ENCODE results near the gene APBA1.

The APBA1 gene

DNA sequence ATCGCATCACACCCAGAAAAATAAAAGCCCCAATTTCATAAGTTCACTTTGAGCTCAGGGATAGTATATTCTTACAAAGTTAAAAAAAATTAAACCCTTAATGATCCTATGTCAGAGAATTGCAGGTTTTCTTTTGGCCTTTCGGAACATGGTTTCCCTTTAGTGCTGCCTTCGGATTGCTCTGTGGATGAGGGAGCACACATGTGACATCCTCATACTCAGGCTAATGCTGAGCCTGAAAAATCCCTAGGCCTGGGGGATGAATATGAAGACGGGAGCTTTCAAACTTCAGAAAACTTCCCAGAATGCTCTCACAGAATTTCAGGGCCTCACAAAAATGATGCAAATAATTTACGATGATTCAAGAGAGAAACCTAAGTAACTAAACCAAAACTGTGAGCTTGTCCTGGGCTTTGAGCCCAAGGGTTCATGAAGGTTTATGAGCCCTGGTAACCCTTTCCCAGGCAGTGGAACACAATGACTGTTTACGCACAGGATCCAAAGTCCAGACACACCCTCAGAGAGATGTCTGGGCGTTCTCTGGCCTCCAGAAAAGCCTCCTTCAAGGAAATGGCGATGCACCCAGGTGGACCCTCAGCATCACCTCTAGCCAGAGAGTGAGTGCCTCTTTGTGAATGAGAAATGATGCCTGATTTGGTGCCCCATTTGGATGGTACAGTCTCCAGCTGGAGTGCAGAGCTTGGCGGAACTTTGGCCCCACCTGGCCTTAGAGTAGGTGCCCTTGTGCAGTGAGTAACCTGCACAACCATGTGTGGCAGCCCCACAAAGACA, 201.8 kb downstream of the APBA1 start:
- DNase-seq (ENCODE audit: extremely low read depth, insufficient read length): no peak
- Histone ChIP-seq H3K36me3 (ENCODE audit: control insufficient read depth, insufficient read depth, low read length) (no peaks in the 10 kb centered on the region), H3K27me3 (replicated peaks; ENCODE audit: control insufficient read depth, insufficient read depth, low read length) (peaks cover 3% of the 10 kb centered on the region; the same call in 1 of the 2 replicates), H3K4me3 (replicated peaks; ENCODE audit: low read depth, low read length) (no peak overlapping the region)
- TF ChIP-seq, protein P1, sequence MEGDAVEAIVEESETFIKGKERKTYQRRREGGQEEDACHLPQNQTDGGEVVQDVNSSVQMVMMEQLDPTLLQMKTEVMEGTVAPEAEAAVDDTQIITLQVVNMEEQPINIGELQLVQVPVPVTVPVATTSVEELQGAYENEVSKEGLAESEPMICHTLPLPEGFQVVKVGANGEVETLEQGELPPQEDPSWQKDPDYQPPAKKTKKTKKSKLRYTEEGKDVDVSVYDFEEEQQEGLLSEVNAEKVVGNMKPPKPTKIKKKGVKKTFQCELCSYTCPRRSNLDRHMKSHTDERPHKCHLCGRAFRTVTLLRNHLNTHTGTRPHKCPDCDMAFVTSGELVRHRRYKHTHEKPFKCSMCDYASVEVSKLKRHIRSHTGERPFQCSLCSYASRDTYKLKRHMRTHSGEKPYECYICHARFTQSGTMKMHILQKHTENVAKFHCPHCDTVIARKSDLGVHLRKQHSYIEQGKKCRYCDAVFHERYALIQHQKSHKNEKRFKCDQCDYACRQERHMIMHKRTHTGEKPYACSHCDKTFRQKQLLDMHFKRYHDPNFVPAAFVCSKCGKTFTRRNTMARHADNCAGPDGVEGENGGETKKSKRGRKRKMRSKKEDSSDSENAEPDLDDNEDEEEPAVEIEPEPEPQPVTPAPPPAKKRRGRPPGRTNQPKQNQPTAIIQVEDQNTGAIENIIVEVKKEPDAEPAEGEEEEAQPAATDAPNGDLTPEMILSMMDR (IDR thresholded peaks at IDR 0.05; ENCODE audit: insufficient read depth, low read length, poor library complexity, severe bottlenecking): no peak

DNA sequence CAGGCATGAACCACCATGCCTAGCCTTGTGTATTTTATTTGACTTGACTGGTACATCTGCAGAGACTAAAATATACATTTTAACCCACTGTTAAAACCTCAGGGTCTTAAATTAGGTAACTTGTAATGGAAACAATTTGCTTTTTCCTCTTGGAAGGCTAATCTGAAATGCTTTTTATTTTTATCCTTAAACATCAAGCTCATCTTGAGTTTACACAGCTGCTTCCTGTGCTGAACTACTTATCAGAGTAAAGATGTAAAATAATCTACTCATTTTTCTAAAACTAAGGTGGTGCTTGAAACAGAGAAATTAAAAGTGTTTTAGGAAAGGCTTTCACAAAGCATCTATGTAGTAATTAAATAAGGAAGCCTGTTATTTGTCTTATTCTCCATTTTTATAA, 203.0 kb downstream of the APBA1 start:
- DNase-seq (ENCODE audit: extremely low read depth, insufficient read length): no peak
- TF ChIP-seq, protein P1 (IDR thresholded peaks at IDR 0.05; ENCODE audit: insufficient read depth, low read length, poor library complexity, severe bottlenecking): no peak
- Histone ChIP-seq H3K36me3 (ENCODE audit: control insufficient read depth, insufficient read depth, low read length) (no peaks in the 10 kb centered on the region), H3K27me3 (replicated peaks; ENCODE audit: control insufficient read depth, insufficient read depth, low read length) (no peaks in the 10 kb centered on the region; the same call in 1 of the 2 replicates), H3K4me3 (replicated peaks; ENCODE audit: low read depth, low read length) (no peak overlapping the region)

DNA sequence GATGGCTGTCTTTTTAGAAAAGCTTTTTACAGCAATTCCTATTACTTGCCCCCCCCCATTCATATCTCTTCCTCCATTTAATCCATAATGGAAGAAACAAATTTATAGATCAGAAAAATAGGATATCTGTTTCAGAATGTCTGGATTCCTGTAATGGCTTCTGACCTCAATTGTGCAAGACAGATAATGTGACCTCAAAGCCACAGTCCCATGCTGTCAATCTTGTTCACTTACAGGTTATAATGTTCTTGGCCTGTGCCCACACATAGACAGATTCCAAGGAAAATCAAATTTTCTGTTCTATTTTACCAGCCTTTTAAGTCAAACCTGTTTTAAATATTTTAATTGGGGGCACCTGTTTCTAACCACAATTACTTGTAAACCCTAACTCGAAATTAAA, 203.8 kb downstream of the APBA1 start:
- TF ChIP-seq, protein P1 (IDR thresholded peaks at IDR 0.05; ENCODE audit: insufficient read depth, low read length, poor library complexity, severe bottlenecking): no peak
- no peak overlapping the region for H3K4me3 ChIP-seq (replicated peaks; ENCODE audit: low read depth, low read length)
- no peaks in the 10 kb centered on the region for H3K36me3 ChIP-seq (ENCODE audit: control insufficient read depth, insufficient read depth, low read length)
- no peaks in the 10 kb centered on the region; the same call in 1 of the 2 replicates for H3K27me3 ChIP-seq (replicated peaks; ENCODE audit: control insufficient read depth, insufficient read depth, low read length)
- no peak for DNase-seq (ENCODE audit: extremely low read depth, insufficient read length)

GRCh38 chr9:69466151-69466550, 206.0 kb downstream of the APBA1 start:
- no peaks in the 10 kb centered on the region for H3K36me3 ChIP-seq (ENCODE audit: control insufficient read depth, insufficient read depth, low read length)
- H3K27me3 ChIP-seq (replicated peaks; ENCODE audit: control insufficient read depth, insufficient read depth, low read length): peaks cover 2% of the 10 kb centered on the region; the same call in 1 of the 2 replicates
- TF ChIP-seq, protein P1 (IDR thresholded peaks at IDR 0.05; ENCODE audit: insufficient read depth, low read length, poor library complexity, severe bottlenecking): no peak
- no peak overlapping the region for H3K4me3 ChIP-seq (replicated peaks; ENCODE audit: low read depth, low read length)
- no peak for DNase-seq (ENCODE audit: extremely low read depth, insufficient read length)

GRCh38 chr9:69465473-69465872, 206.7 kb downstream of the APBA1 start:
- H3K4me3 ChIP-seq (replicated peaks; ENCODE audit: low read depth, low read length): no peak overlapping the region
- DNase-seq (ENCODE audit: extremely low read depth, insufficient read length): no peak
- TF ChIP-seq, protein P1 (IDR thresholded peaks at IDR 0.05; ENCODE audit: insufficient read depth, low read length, poor library complexity, severe bottlenecking): no peak
- peaks cover 2% of the 10 kb centered on the region; the same call in 1 of the 2 replicates for H3K27me3 ChIP-seq (replicated peaks; ENCODE audit: control insufficient read depth, insufficient read depth, low read length)
- H3K36me3 ChIP-seq (ENCODE audit: control insufficient read depth, insufficient read depth, low read length): no peaks in the 10 kb centered on the region

Data from GM06990 (cell line).